Fibroblast of pulmonary artery (primary cell): ENCODE measurements around the gene LONP1.

ENCODE experiments used
- DNase-seq: peaks from one replicate; pipeline ENCODE4 v3.0.0-alpha.2; 2010; ENCODE audit warnings: low read depth
- H3K4me3 ChIP-seq: replicated peaks from 2 replicates; pipeline ENCODE4 v1.5.1; 2011; ENCODE audit warnings: low read depth, mild to moderate bottlenecking, control low read depth, low read length, moderate library complexity
- CTCF ChIP-seq: IDR thresholded peaks from 2 replicates; pipeline ENCODE4 v1.5.1; 2011; ENCODE audit warnings: mild to moderate bottlenecking, control low read depth, low read length, inconsistent platforms; ENCODE audit errors: missing control alignments

LONP1 gene

GRCh38 chr19:5654931-5655330 lies 65.0 kb downstream of the LONP1 start:
- no peak overlapping the region for H3K4me3 ChIP-seq
- no peak for DNase-seq
- TF ChIP-seq CTCF, result no peak

GRCh38 chr19:5652261-5652660 lies 67.7 kb downstream of the LONP1 start:
- DNase-seq, result no peak
- TF ChIP-seq CTCF, result no peak
- H3K4me3 ChIP-seq, result no peak overlapping the region

- no peak overlapping the region for H3K4me3 ChIP-seq
- no peak for TF ChIP-seq CTCF
- no peak for DNase-seq
These were observed 68.6 kb downstream of the LONP1 start for GRCh38 chr19:5651361-5651760.

GRCh38 chr19:5648464-5648863 lies 71.5 kb downstream of the LONP1 start:
- no peak for TF ChIP-seq CTCF
- DNase-seq, result no peak
- no peak overlapping the region for H3K4me3 ChIP-seq

GRCh38 chr19:5646703-5647102 lies 73.2 kb downstream of the LONP1 start:
- no peak for DNase-seq
- no peak overlapping the region for H3K4me3 ChIP-seq
- TF ChIP-seq CTCF, result no peak

GRCh38 chr19:5645409-5645808 lies 74.5 kb downstream of the LONP1 start:
- H3K4me3 ChIP-seq, result no peak overlapping the region
- DNase-seq, result no peak
- TF ChIP-seq CTCF, result no peak

- no peak overlapping the region for H3K4me3 ChIP-seq
- no peak for TF ChIP-seq CTCF
- DNase-seq, result no peak
These were observed 75.9 kb downstream of the LONP1 start for GRCh38 chr19:5644037-5644436.
